Measurements from ENCODE around the gene RPS6KA5.

- TF ChIP-seq CTCF (IDR thresholded peaks at IDR 0.05) (no peak), POLR2A (IDR thresholded peaks at IDR 0.05) (no peak)
Observed at GRCh38 chr14:90811641-90812040, 248.8 kb downstream of the RPS6KA5 start.
